ENCODE data around the gene GRPEL2.
"Not testable (repeated sequence)": the region's sequence is repeated elsewhere in the genome, so short reads cannot be mapped to it uniquely, and the experiment has no call there.

Gene GRPEL2

GRCh38 chr5:149386166-149386565 is 40.9 kb downstream of the GRPEL2 start:
- DNase-seq (ENCODE audit: low read depth): no peak
- TF ChIP-seq CTCF (conservative IDR thresholded peaks at IDR 0.05; ENCODE audit: low read depth, low read length): no peak

GRCh38 chr5:149387081-149387631 is 41.9 kb downstream of the GRPEL2 start:
- no peak for DNase-seq (ENCODE audit: low read depth)
- H3K4me3 ChIP-seq (ENCODE audit: low read length): no peak overlapping the region
- TF ChIP-seq CTCF (conservative IDR thresholded peaks at IDR 0.05; ENCODE audit: low read depth, low read length): no peak

More at GRCh38 chr5:149386166-149386565, 40.9 kb downstream of the GRPEL2 start:
- no peak overlapping the region for H3K4me3 ChIP-seq (ENCODE audit: low read length)

GRCh38 chr5:149387982-149388381 is 42.7 kb downstream of the GRPEL2 start:
- TF ChIP-seq CTCF (conservative IDR thresholded peaks at IDR 0.05; ENCODE audit: low read depth, low read length): no peak
- no peak overlapping the region for H3K4me3 ChIP-seq (ENCODE audit: low read length)
- no peak for DNase-seq (ENCODE audit: low read depth)

- no peak for DNase-seq (ENCODE audit: low read depth)
- no peak overlapping the region for H3K4me3 ChIP-seq (ENCODE audit: low read length)
- no peak for TF ChIP-seq CTCF (conservative IDR thresholded peaks at IDR 0.05; ENCODE audit: low read depth, low read length)
Measured at GRCh38 chr5:149388498-149389190, 43.3 kb downstream of the GRPEL2 start.

GRCh38 chr5:149389552-149390495 is 44.5 kb downstream of the GRPEL2 start:
- DNase-seq (ENCODE audit: low read depth): no peak

GRCh38 chr5:149391076-149391475 is 45.8 kb downstream of the GRPEL2 start:
- DNase-seq (ENCODE audit: low read depth); H3K4me3 ChIP-seq (ENCODE audit: low read length): not testable (repeated sequence)

More at GRCh38 chr5:149389552-149390495, 44.5 kb downstream of the GRPEL2 start:
- H3K4me3 ChIP-seq (ENCODE audit: low read length): no peak overlapping the region
- TF ChIP-seq CTCF (conservative IDR thresholded peaks at IDR 0.05; ENCODE audit: low read depth, low read length): no peak

GRCh38 chr5:149391524-149391923 is 46.2 kb downstream of the GRPEL2 start:
- H3K4me3 ChIP-seq (ENCODE audit: low read length): no peak overlapping the region
- TF ChIP-seq CTCF (conservative IDR thresholded peaks at IDR 0.05; ENCODE audit: low read depth, low read length): no peak
- no peak for DNase-seq (ENCODE audit: low read depth)
